Islet precursor cell (in vitro differentiated cells): ENCODE results near the gene PPP3R1.

ENCODE experiments used
- DNase-seq: peaks from one replicate; pipeline ENCODE4 v3.0.0-alpha.2; 2018

Gene PPP3R1

GRCh38 chr2:68135448-68136320, 116.6 kb downstream of the PPP3R1 start:
- no peak for DNase-seq

GRCh38 chr2:68134554-68134953, 117.8 kb downstream of the PPP3R1 start:
- no peak for DNase-seq

DNA sequence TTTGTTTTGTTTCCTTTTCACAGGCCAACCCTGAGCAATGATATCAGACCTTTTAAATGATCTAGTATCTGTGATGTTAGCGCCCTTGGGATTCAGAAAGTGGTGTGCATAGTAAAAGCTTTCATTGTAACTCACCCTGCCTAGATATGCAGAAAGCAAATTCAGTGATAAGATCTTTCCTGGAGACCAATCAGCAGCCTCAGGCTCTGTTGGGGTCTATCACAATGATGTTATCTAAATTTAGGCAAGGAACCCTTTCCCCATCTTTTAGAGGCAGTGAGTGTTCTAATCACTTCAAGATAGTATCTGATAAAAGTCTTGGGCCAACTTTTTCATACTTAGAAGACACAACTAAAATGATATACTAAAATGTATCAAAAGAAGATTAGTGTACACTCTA, 118.2 kb downstream of the PPP3R1 start:
- DNase-seq, result no peak
